Activated gamma-delta T cell (primary cell): ENCODE results near the gene WNT11.

ENCODE experiments used
- DNase-seq: peaks from one replicate; lab custom pipeline; 2025; lab: John Stamatoyannopoulos, UW

Gene WNT11

DNA sequence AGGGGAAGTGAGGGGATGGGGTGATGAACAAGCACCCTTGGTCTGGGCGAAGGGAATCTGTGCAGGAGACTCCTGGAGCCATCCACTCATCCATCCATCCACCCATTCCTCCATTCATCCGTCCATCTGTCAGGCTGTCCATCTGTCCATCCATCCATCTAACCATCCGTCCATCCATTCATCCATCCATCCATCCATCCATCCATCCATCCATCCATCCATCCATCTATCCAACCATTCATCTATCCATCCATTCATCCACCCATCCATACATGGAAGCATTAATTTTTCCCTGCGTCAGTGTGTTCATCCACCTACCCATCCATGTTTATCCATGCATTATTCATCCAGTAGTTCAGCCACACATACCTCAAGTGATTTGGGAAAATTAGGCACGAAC lies 32.0 kb downstream of the WNT11 start:
- no peak for DNase-seq

DNA sequence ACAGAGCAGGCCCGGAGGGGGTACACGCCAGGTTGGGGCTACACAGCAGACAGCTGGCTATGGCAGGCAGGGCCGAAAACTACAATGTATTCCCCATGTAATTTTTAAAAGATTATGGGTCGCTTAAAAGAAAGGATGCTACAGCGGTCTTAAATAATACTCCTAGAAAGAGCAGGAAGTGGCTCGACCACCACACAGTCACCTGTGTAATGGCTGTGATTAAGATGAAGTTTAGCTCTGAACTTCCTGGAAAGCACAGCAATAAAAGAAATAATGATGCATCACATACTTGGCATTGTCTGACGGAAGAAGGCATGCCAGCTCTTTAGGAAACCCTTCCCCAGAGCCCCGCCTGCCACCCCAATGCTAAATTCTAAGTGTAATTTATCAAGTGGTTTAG lies 32.6 kb downstream of the WNT11 start:
- no peak for DNase-seq

DNA sequence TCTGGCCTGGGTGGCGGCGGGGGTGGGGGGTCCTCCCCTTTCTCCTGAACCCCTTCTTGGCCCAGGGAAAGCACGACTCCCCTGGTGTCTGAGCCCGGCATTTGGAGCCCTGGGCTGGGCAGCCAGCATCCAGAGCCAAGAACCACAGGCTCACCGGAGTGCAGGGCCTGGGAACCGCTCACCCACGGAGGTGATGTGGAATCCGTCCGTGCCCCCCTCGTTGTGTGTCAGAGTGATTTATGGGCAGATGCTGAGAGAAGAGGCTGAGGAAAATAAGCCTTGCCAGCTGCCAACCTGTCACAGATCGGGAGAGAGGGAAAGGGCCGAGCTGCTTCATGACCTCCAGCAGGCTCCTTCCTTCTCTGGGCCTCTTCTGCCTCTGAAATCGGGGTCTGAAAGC lies 33.7 kb downstream of the WNT11 start:
- DNase-seq = no peak

DNA sequence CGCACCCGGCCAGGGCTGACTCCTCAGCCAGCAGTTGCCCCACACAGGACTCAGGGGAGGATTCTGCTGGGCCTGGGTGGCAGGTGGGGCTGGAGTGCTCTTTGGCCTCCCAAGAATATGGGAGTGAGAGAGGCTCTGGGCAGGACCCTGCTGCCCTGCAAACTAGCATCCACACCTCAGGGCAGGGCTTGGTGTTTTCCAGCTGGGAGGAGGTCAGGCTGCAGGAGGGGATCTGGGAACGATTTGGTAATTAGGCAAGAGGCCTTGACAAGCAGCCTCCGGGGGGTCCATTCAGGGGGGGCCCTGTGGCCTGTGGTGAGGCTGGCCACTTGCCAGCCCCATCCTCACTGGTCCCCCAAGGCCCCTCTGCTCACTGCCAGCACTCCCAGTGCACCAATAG lies 35.8 kb downstream of the WNT11 start:
- no peak for DNase-seq

DNA sequence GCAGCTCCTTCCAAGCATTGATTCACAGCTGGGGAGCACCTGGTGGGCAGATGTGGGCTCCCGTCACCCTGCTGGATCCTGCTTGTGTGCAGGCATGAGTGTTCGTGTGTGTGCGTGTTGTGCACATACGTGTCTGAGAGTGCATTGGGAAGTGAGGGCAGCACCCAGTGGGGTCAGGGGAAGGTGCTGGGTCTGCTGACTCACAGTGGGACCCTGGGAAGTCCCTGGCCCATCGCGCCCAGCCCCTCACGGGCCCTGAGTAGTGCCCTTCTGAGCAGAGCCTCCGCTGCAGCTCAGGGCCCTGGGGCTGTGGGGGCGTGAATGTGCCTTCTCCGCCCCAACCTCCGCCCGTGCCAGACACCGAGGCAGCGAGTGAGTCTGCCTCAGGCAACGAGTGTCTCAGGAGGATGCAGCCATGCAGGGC lies 36.8 kb downstream of the WNT11 start:
- no peak for DNase-seq

DNA sequence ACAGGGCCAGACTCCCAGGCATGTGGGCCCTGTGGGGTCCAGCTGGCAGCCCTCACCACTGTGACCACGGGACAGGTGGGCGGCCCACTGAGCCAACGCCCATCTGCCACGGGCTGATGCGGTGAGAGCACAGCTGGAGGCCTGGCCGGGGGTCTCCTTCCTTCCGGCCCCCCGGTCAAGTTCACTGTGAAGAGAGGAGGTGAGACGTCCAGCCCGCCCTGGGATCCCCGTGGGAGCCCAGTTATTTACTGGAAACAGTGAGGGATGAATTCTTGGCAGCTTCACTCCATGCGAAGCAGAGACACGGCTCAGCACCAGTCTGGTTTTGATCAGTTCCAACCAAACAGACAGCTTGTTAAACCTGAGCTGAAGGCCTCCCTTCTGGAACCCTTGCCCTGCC lies 38.7 kb downstream of the WNT11 start:
- DNase-seq = no peak

DNA sequence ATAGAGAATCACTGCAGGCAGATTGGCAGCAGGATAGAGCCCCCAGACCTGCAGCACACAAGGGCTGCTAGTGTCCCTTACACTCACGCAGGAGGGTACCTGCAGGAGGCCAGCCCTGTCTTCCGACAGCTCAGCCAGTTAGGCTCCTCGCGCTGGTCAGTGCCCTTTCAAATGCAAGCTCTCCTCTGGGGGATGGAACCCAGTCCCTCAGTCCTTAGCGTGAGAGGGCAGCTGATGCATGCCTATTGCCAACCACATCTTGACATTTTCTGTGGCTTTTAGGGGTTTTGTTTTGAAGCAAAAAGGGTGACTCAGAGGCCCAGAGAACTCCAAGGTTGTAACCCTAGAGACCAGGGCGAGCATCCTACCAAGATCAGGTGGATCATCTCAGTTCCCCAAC lies 40.0 kb downstream of the WNT11 start:
- DNase-seq = no peak

DNA sequence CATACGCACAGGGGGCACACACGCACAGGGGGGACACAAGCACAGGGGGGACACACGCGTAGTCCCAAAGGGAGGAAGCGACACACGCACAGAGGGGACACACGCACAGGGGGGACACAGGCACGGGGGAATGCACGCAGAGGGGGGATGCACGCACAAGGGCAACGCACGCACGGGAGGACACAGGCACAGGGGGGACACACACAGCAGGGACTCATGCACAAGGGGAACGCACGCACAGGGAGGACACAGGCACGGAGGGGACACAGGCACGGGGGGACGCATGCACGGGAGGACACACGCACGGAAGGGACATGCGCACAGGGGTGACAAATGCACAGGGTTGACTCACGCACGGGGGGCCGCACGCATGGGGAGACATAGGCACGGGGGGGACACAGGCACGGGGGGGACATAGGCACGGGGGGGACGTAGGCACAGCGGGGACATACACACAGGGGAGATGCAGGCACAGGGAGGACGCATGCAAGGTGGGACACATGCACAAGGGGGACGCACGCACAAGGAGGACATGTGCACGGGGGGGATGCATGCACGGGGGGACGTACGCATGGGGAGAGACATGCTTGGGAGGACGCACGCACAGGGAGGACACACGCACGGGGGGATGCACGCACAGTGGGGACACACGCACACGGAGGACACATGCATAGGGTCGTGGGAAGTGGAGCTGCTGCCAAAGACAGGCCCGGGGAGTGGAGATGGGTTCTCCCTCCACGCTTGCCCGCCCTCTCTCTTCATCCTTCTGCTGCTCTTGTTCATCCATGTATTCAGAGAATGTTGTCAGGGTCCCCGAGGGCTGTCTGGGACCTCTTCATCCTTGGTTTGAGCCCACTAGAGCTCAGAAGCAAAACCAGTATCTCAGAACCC lies 41.2 kb downstream of the WNT11 start:
- DNase-seq = no peak

DNA sequence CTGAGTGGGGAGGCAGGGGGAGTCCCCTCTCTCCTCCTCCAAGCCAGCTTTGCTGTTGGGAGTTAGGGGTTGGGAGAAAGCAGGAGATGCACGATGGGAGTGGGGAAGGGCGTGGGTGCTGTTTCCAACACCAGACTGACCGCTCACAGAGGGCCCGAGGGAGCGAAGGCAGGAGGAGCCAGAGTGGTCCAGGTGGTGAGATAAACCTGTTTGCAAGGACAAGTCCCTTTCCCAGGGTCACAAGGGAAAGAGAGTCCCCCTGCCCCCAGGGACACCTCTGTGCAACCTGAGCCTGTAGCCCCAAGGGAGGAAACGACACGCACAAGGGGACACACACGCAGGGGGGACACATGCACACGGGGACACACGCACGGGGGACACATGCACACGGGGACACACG lies 42.2 kb downstream of the WNT11 start:
- no peak for DNase-seq

DNA sequence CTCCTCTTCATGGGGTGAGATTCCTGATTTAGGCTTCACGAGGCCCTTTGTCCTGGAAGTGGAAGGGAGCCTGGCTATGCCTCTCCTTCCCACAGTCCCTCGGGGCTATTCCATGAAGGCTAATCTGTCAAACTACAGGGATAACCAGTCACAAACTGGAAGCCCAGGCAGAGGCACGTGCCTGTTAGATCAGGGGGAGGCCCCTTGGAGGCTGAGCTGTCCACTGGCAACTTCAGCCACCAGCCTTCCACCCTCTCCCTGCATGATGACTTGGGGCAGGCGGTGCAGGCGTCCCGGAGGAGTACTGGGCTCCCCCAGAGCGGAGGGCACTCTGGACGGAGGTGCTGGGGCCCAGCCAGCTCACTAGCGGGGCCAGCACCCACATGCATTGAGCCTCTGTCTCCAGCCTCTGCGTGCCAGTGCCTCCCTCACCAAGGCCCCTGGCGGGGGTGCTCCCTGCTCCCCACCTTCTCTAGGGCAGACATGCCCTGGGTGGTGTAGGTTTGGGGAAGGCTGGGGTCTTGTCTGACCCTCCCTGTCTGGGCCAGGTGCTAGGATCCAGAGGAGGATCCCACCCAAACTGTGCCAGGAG lies 42.9 kb downstream of the WNT11 start:
- no peak for DNase-seq

DNA sequence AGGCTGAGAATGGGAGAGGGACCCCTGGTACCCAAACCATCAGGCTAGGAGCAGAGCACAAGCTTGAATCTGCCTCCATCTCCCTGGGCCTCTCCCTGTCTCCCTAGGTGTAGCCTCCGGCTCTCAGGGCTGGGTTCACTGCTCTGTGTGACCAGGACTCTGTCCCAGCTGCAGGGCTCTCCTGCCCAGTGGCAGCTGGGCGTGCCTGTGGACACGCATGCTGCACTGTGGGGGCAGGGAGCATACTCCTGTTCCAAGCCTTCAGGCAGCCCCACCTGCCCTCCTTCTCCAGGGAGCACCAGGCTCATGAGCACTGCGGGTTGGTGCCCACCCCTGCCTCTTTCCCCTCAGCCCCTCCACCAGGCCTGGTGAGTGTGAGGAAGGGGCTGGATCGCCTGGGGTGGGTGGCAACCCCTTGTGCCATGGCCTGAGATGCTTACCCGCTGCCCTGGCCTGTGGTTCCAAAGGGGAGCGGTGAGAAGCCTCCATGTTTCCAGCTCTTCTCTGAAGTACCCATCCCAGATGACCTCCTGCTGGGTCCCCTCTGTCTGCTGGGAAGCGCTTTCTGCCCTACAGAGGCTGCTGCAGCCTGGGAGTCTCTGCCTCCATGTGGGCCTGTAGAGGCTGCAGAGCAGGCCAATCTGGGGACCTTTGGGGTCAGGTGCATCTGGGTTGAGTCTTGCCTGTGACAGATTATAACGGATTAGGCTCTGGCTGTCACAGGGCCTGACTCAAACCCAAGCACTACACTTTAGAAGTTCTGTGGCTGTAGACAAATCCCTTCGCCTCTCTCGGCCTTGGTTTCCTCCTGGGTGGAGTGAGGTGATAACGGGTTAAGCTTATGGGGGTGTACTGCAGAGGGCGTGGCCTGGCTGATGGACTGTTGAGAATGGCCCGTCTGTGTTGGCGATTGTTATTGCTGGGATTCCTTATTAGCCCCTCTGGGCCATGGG lies 43.7 kb downstream of the WNT11 start:
- DNase-seq = no peak

DNA sequence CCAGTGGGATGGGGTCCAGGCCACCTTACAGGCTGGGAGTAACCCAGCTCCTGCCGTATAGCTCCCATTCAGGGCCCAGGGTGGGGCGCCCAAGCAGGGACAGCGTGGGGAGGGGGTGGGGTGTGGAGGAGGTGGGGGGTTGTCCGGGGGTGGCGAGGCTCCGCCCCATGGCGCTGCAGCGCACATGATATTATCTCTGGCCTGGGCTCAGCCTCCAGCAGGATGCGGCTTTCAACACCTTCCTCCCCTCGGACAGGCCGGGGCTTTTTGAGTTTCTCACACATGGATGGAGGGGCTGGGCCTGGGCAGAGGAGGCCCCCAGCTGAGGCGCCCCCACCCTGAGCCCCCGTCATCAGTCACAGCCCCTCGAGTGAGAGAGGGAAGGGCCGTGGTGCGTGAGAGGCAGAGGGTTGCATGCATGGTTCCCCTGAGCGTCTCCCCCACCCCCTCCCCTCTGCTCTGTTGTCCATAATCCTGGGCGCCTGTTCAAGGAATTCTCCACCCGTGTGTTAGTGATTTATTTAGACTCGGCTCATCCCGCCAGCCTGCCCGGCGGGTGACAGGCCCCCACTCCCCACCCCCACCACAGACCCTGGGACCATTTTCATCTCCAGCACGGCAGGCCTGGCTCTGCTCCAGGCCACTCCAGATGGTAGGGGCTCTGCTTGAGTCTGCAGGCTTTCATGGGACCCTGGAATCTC lies 44.9 kb downstream of the WNT11 start:
- DNase-seq = no peak

DNA sequence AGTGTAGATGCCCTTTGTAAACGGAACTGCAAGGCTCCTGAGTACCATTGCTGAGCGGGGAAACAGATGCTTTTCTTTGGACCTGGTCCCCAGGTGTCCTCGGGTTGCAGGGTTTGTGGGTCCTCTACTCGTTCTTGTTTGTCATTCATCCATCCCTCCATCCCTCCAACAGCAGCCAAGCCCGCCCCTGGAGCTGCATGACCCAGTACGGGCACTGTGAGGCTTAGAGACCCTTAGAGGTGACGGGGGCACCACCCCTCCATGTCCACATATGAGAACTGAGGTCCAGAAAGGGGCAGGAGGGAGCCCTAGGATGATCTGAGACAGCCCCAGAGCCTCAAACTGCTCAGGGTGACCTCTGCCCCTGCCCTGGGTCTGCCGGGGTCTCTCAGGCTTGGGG lies 45.4 kb downstream of the WNT11 start:
- DNase-seq = no peak

DNA sequence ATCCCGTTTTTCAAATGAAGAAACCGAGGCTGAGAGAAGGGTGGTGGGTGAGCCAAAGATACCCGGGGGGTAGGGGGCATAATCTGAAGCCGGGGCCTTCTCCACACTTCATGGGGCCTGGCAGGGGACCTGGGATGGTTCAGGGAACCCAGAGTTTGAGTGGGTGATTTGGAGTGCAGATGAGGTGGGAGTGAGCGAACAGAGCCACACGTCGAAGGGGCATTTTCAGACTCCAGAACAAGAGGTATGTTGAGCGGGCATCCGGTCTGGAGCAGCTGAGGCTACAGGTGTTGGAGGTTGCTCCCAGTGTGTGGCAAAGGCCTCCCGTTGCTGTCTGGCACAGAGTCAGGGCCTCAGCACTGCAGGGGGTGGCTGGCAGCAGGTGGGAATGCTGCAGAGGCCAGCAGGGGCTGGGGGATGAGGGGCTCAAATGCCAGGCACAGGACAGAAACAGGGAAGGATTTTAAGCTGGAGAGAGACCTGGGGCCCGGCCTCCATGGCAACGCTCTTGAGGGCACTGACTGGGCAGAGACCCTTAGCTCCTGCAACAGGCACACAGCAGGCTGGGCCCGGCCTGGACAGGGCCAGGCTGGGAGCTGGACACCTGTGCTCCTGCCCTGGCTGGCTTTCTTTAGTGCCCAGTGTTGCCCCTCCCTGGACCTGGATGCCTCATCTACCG lies 46.2 kb downstream of the WNT11 start:
- no peak for DNase-seq

DNA sequence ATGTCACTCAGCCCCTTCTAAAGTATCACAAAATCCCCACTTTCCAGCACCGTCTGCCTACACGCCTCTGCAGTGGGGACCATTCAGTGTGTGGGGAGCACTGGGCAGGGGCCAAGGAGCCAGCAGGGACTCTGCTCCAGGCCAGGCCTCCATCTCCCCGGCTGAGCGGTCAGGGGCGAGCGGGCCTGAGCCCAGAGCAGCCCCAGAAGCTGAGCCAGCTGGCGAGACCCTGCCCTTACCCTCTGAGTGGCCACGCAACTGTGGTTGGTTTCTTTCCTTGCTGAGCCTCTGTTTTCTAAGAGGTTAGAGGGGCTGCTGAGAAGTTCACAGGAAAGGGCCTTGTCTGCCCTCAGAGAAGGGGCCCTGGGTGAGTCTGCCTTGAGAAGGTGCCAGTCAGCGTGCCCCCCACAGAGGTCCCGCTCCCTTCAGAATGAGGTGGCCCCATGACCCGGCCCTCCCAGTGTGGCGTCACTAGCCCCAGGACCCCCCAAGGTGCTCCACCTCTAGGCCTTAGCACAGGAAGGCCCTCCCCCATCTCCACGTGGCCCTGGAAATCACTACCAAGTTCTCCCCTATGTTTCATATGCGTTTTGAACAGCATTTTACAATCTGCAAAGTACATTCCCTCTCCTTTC lies 46.9 kb downstream of the WNT11 start:
- DNase-seq = no peak

DNA sequence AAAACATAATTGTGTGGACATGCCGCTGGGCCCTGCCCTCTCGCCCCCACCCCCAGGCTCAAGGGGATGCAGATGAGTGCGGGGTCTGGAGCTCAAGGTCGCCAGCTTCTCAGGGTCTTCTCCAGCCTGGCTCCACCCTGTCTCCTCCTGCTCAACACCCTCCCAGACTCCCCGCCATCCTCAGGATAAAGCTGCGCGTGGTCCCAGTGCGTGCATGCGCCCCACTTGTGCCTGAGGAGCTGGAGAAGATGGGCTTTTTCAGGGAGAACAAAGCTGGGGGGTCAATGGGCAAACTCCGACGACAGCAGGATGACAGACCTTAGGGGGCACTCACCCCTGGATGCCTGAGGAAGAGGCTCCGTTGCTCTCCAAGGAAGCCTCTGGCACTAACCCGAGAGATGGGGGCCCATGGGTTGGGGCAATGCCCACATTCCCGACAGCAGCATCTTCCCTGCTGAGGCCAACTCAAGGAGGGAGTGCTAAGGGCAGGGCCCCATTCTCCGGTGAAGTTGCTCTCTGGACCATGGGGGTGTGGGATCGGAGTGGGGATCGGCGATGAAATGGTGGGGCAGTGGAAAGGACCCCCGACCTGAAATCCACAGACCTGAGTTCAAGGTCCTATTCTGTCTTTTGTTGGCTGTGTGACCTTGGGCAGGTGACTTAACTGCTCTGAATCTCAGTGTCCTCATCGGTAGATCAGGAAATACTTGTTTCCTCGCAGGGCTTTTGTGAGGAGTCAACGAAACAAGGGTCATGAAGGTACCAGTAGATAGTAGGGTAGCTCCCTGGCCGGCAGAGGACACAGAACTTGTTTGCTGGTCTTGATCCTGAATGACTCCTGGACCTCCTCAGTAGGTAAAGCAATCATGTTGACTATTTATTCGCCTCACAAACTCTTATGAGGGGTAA lies 47.7 kb downstream of the WNT11 start:
- no peak for DNase-seq

DNA sequence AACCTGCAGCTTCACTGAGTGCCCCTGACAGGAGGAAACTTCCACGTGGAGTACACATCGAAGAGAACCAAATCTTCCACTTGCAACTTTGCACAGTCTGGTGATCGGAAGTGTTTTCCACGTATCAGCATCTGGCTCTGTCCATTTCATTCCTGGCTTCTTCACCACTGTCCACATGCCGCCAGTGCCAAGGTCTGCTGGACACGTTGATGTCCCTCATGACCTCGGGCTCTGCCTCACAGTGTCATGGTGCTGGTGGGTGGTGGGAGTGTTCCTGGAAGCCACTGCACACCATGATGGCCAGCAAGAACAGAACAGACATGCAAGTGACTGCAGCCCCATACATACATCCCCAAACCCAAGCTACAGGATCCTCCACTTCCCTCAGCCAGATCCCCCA lies 48.4 kb downstream of the WNT11 start:
- DNase-seq = no peak

DNA sequence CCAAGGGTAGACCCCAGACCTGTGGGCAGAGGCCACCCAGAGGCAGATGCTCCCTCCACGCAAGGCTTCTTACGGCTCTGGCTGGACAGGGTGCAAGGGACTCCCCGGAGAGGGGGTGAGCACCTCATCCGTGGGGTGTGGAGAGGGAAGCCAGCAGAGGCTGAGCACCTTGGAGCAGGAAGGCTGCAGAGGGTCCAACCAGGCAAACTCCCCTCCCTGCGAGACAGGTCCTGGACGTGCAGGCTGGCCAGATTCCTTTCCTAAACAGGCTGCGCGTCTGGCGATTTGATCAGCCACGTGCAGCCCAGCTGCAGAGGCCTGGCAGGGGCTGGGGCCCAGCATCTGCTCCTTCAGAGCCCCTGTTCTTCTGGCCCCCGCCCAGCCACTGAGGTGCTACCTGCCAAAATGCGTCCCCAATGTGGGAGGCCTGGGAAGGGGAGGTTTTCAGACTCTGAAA lies 49.3 kb downstream of the WNT11 start:
- no peak for DNase-seq

DNA sequence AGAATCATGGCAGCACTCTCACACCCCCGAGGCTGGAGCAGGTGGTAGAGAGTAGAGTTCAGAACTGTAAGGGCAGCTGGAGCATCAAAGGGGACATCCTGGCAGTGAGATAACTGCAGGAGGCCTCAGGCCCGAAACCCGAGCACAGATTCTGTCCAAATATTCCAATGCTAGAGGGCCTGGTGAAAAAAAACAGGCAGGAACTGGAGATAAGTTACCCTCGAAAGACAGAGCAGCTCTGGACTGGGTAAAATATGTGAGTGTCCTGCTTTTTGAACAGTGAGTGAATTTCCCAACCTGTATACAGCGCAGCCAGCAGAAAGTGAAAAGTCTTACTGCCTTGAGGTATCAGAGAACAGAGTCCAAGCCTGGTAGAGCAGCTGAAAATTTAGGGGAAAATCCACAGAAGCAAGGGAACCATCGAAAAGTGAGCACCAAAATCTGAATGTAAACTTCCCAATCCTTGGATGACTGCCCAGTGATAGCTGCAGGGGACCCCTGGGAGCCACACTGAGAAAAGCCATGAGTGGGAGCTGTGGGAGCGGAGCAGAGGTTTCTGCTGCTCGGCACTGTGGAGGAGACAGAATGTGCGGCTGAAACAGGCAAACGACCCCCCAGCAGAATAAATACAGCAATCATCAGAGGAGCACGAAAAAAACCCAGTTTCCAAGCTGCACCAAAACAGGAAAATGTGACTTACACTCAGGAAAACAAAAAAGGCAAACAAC lies 50.6 kb downstream of the WNT11 start:
- no peak for DNase-seq
